ENCODE data around the gene FGR. TPM values are rescaled to one million over a fixed set of nuclear protein-coding genes. Genes with fewer than 3 reads are reported as not detected.
"Not testable (repeated sequence)": the region's sequence is repeated elsewhere in the genome, so short reads cannot be mapped to it uniquely, and the experiment has no call there.

Gene FGR
- total and polyA plus RNA-seq, 11 donors, result 1.1 to 25.9 (median 3.3) TPM

GRCh38 chr1:27632387-27633297 is 2.3 kb downstream of the FGR start:
- DNase-seq (no peak), ATAC-seq (peak in 1 of 4 donors; percentile 17)
- intact Hi-C loops (cut with DNase I), result no loop called here
- Histone ChIP-seq H3K9me3 (no peaks in the 10 kb centered on the region), H3K4me1 (peaks cover 13 to 86% (median 55%) of the 10 kb centered on the region in 12 donors), H3K36me3 (no peaks in the 10 kb centered on the region), H3K4me3 (peak overlapping the region in 1 of 12 donors; percentile 66), H3K27ac (peak overlapping the region; percentile 80 to 92 (median 85)), H3K27me3 (peaks cover 0 to 5% (median 0%) of the 10 kb centered on the region in 9 donors)
- WGBS, 4 donors, result 62 to 78% (median 69%) methylated on average over 12 to 14 of the region's 14 CpGs
- TF ChIP-seq, protein P1, sequence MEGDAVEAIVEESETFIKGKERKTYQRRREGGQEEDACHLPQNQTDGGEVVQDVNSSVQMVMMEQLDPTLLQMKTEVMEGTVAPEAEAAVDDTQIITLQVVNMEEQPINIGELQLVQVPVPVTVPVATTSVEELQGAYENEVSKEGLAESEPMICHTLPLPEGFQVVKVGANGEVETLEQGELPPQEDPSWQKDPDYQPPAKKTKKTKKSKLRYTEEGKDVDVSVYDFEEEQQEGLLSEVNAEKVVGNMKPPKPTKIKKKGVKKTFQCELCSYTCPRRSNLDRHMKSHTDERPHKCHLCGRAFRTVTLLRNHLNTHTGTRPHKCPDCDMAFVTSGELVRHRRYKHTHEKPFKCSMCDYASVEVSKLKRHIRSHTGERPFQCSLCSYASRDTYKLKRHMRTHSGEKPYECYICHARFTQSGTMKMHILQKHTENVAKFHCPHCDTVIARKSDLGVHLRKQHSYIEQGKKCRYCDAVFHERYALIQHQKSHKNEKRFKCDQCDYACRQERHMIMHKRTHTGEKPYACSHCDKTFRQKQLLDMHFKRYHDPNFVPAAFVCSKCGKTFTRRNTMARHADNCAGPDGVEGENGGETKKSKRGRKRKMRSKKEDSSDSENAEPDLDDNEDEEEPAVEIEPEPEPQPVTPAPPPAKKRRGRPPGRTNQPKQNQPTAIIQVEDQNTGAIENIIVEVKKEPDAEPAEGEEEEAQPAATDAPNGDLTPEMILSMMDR (IDR thresholded peaks at IDR 0.05), result no peak
- TF ChIP-seq POLR2A (IDR thresholded peaks at IDR 0.05), result no peak

DNA sequence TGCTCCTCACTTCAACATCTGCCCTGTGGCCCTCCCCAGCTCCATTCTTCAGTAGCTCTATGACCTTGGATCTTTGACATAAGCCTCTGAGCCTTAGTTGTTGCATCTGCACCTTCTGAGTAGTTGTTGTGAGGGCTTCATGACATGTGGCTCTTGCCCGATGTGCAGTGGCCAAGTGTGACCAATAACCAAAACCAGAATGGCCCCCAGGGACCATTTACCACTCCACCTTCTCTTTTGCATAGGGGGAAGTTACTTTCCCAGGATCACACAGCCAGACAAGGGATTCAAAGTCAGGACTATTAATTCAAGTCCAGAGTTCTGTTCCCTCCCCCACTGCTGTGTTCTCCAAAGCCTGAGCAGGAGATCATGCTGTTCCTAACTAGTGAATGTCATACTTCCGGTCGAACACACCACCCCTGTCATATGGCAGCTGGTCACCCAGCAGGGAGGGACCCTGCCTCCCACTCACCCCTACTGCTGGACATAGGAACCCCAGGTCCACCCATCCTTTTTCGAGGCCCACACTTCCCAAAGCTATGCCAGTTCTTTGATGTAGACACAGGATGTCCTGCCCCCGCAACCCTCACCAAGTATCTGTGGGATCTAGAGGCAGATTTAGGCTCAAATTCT is 4.0 kb downstream of the FGR start:
- ATAC-seq (peak; percentile 74 to 85 (median 79)), DNase-seq (peak in 4 of 5 donors; percentile 57 to 84 (median 59))
- H3K36me3 ChIP-seq, result no peaks in the 10 kb centered on the region
- no peaks in the 10 kb centered on the region for H3K9me3 ChIP-seq
- H3K27ac ChIP-seq, result peak overlapping the region; percentile 80 to 92 (median 85)
- peaks cover 13 to 91% (median 55%) of the 10 kb centered on the region in 12 donors for H3K4me1 ChIP-seq
- intact Hi-C loops (cut with DNase I), result no loop called here
- no peak for TF ChIP-seq POLR2A (IDR thresholded peaks at IDR 0.05)
- TF ChIP-seq, protein P1 (IDR thresholded peaks at IDR 0.05), result no peak
- WGBS, 4 donors, result 48 to 59% (median 58%) methylated on average over 5 of the region's 5 CpGs
- H3K27me3 ChIP-seq, result peaks cover 0 to 5% (median 0%) of the 10 kb centered on the region in 9 donors
- peak overlapping the region in 2 of 12 donors; percentile 13 to 66 for H3K4me3 ChIP-seq

DNA sequence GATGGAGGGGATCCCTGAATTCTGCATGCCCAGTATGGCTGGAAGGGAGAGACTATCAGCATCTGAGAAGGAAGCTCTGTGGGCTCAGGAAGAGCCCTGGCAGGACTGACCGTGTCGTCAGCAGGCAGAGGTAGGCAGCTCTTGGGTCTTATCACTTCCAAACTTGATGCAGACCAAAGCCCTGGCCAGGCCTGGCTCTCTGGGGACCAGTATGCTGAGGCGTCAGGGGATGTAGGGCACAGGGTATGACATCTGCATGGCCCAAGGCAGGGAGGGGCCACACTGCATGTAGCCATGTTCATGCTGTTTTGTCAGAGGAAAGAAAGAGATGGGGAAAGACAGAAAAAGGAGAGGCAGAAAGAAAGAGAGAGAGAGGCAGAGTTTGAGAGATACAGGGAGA is 6.3 kb downstream of the FGR start:
- Histone ChIP-seq H3K36me3 (peaks cover 0 to 6% (median 0%) of the 10 kb centered on the region in 9 donors), H3K27ac (peak overlapping the region in 11 of 12 donors; percentile 47 to 90 (median 84)), H3K4me1 (peaks cover 13 to 96% (median 49%) of the 10 kb centered on the region in 12 donors), H3K4me3 (no peak overlapping the region), H3K9me3 (no peaks in the 10 kb centered on the region), H3K27me3 (no peaks in the 10 kb centered on the region)
- no peak for ATAC-seq
- WGBS, 4 donors, result 13 to 27% (median 22%) methylated on average over 3 of the region's 3 CpGs
- intact Hi-C loops (cut with DNase I), result no loop called here
- TF ChIP-seq, protein P1 (IDR thresholded peaks at IDR 0.05), result no peak
- no peak for TF ChIP-seq POLR2A (IDR thresholded peaks at IDR 0.05)
- no peak for DNase-seq

- peaks cover 13 to 96% (median 39%) of the 10 kb centered on the region in 12 donors for H3K4me1 ChIP-seq
- DNase-seq; H3K9me3 ChIP-seq; H3K36me3 ChIP-seq; ATAC-seq; H3K27ac ChIP-seq; H3K4me3 ChIP-seq; H3K27me3 ChIP-seq; intact Hi-C loops (cut with DNase I): not testable (repeated sequence)
- WGBS, 4 donors, result 93 to 97% (median 95%) methylated on average over 4 of the region's 4 CpGs
Observed at GRCh38 chr1:27627733-27628132, 7.3 kb downstream of the FGR start.

Data from heart left ventricle (tissue), 16 donors.